GM18520 (cell line): ENCODE measurements around the gene TCERG1L.

Experiments used
- ATAC-seq: cut with Tn5 transposase; IDR thresholded peaks from one replicate; pipeline ENCODE4 v1.9.1; 2021; ENCODE audit not compliant: unreplicated experiment

The TCERG1L gene

GRCh38 chr10:131056091-131056579 is 255.4 kb downstream of the TCERG1L start:
- ATAC-seq = no peak

DNA sequence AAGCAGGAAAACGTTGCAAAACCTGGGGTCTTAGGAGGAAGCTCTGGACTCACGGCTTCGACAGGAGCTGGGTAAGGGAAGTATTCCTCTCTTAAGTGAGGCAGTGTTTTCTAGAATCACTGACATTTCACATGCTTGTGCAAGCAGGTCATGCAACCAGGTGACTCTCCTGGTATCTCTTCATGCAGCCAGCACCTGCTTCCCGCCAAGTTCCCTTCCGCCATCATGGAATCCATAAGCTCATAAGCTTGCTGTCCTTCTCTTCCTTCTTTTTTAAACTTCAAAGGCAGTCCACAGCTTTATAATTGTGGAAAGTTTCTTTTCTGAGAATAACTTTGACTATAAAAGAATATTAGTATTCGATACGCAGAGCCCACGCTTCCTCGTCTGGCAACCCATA is 256.1 kb downstream of the TCERG1L start:
- no peak for ATAC-seq

DNA sequence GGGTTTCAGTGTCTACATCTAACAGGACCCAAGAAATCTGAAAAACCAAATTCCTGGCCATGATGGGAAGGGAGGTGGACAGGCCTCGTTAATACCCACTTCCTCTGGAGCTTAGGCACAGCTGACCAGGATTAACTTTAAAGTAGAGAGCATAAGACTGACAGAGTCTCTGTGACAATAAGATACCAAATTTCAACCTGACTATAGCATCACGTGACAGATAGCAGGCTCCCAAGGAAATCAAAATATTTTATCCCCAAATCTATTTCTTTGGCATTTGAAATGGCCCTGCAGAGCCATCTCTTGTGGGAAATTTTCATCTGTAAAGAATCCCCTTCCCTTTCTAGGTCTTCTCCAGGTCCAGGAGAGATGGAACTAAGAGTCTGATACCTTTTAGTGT is 258.3 kb downstream of the TCERG1L start:
- ATAC-seq = no peak

GRCh38 chr10:131050162-131050766 is 261.3 kb downstream of the TCERG1L start:
- ATAC-seq = no peak

GRCh38 chr10:131049016-131049415 is 262.5 kb downstream of the TCERG1L start:
- no peak for ATAC-seq

DNA sequence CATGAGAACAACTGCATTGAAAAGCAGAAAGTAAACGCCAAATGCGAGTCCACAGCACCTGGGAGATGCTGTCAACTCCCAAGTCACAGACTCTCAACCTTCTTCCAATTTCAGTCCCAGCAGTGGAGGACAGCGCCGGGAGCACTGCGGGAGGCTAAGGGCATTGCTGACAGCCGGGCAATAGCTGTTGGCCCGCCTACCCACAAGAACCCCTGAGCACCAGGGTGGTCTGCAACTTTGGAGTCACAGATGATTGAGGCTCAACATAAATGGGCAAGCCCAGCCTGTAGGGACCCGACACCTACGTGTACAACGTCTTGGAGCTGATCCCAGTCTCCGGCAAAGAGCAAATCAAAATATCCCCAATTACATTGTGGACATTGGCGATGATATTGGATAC is 262.9 kb downstream of the TCERG1L start:
- no peak for ATAC-seq

DNA sequence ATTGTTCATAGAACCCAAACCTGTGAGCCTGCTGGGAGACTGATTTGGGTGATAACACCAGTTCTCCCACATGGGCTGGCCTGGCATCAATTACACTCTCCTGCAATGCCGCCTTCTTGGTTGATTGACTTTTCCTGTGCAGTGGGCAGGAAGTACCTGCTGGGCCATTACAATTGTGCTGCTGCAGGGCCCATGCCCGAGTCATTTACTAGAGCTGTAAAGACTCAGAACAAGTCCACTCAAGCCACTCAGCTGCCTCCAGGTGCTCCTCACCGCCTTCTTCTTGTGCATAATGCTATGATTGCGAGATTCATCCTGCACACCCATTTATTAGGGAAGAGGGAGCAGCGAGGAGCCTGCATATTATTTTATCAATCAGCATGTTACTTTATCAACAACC is 264.0 kb downstream of the TCERG1L start:
- ATAC-seq = no peak

- ATAC-seq = no peak
Observed at GRCh38 chr10:131046194-131046593, 265.3 kb downstream of the TCERG1L start.

DNA sequence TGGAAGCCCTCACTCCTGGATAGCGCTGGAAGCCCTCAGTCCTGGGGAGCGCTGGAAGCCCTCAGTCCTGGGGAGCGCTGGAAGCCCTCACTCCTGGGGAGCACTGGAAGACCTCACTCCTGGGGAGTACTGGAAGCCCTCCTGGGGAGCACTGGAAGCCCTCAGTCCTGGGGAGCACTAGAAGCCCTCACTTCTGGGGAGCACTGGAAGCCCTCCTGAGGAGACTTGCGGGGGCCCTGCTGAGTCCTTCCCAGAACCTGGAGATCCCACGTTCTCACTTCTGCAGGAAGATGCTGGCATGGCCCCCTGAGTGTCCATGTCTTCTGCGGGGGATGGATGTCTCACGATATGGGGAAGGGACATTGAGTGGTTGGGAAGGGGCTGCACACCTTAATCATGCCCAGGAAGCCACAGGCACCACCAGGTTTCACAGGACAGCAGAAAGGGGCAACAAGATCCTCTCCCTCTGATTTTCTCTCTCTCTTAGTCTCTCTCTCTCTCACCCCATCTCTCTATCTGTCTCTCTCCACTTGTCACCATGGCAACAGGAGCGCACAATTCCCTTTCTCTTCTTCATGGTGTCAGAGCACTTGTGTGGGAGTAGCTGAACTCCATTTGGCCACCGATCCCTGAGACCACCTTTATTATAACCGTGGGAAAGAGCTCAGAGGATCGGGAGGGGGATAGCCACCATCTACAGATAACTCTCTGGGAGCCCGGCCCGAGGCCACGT is 267.0 kb downstream of the TCERG1L start:
- ATAC-seq = no peak

DNA sequence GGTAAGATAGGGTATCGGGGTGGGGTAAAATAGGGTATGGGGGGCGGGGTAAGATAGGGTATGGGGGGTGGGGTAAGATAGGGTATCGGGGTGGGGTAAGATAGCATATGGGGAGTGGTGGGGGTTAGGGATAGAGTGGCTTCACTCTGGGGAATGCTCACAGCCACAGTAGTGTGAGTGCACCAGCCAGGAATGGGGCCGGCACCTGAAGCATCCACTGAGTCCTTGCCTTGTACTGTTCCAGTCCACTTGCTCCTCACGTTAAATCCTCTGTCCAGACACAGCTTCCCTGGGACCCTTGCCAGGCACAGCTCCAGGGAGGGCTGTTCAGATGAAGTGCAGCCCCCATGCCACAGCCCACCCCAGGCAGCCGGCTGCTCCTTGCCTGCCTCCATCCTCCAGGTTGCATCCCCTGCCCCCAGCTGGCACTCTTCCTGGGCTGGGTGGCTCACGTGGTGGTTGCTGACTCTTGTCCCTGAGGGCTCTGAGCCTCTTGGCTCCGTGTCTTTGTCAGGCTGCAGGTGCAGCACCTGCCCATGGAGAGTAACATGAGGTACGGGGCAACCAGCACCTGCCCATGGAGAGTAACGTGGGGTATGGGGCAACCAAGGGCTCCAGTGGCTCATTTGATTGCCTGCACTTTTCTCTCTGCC is 268.4 kb downstream of the TCERG1L start:
- ATAC-seq = no peak
